HL-60 (cell line): ENCODE data around the gene ATXN8OS.

Experiments used
- POLR2AphosphoS5 ChIP-seq: IDR thresholded peaks from 2 replicates; pipeline ENCODE4 v1.6.1; 2012; ENCODE audit warnings: low read depth
- TF ChIP-seq, protein P1 (sequence below): IDR thresholded peaks from one replicate; pipeline ENCODE4 v1.5.1; 2011; ENCODE audit warnings: low read length, control low read depth, inconsistent platforms; ENCODE audit not compliant: insufficient read depth
- TF ChIP-seq, protein P2 (sequence below): IDR thresholded peaks from 2 replicates; pipeline ENCODE4 v1.6.1; 2012; ENCODE audit warnings: low read depth; ENCODE audit not compliant: insufficient replicate concordance

GRCh38 chr13:70104481-70104880 is 3.1 kb upstream of the ATXN8OS start:
- TF ChIP-seq, protein P1, sequence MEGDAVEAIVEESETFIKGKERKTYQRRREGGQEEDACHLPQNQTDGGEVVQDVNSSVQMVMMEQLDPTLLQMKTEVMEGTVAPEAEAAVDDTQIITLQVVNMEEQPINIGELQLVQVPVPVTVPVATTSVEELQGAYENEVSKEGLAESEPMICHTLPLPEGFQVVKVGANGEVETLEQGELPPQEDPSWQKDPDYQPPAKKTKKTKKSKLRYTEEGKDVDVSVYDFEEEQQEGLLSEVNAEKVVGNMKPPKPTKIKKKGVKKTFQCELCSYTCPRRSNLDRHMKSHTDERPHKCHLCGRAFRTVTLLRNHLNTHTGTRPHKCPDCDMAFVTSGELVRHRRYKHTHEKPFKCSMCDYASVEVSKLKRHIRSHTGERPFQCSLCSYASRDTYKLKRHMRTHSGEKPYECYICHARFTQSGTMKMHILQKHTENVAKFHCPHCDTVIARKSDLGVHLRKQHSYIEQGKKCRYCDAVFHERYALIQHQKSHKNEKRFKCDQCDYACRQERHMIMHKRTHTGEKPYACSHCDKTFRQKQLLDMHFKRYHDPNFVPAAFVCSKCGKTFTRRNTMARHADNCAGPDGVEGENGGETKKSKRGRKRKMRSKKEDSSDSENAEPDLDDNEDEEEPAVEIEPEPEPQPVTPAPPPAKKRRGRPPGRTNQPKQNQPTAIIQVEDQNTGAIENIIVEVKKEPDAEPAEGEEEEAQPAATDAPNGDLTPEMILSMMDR = no peak
- TF ChIP-seq POLR2AphosphoS5 = no peak
- TF ChIP-seq, protein P2, sequence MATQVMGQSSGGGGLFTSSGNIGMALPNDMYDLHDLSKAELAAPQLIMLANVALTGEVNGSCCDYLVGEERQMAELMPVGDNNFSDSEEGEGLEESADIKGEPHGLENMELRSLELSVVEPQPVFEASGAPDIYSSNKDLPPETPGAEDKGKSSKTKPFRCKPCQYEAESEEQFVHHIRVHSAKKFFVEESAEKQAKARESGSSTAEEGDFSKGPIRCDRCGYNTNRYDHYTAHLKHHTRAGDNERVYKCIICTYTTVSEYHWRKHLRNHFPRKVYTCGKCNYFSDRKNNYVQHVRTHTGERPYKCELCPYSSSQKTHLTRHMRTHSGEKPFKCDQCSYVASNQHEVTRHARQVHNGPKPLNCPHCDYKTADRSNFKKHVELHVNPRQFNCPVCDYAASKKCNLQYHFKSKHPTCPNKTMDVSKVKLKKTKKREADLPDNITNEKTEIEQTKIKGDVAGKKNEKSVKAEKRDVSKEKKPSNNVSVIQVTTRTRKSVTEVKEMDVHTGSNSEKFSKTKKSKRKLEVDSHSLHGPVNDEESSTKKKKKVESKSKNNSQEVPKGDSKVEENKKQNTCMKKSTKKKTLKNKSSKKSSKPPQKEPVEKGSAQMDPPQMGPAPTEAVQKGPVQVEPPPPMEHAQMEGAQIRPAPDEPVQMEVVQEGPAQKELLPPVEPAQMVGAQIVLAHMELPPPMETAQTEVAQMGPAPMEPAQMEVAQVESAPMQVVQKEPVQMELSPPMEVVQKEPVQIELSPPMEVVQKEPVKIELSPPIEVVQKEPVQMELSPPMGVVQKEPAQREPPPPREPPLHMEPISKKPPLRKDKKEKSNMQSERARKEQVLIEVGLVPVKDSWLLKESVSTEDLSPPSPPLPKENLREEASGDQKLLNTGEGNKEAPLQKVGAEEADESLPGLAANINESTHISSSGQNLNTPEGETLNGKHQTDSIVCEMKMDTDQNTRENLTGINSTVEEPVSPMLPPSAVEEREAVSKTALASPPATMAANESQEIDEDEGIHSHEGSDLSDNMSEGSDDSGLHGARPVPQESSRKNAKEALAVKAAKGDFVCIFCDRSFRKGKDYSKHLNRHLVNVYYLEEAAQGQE = no peak
